Measurements from ENCODE around the gene NLK.
"Not testable (repeated sequence)": the region's sequence is repeated elsewhere in the genome, so short reads cannot be mapped to it uniquely, and the experiment has no call there.

The NLK gene

GRCh38 chr17:28230607-28231006 lies 188.1 kb downstream of the NLK start:
- DNase-seq (ENCODE audit: low spot score) = not testable (repeated sequence)

- not testable (repeated sequence) for DNase-seq (ENCODE audit: low spot score)
Observed at GRCh38 chr17:28231624-28232023, 189.1 kb downstream of the NLK start.

DNA sequence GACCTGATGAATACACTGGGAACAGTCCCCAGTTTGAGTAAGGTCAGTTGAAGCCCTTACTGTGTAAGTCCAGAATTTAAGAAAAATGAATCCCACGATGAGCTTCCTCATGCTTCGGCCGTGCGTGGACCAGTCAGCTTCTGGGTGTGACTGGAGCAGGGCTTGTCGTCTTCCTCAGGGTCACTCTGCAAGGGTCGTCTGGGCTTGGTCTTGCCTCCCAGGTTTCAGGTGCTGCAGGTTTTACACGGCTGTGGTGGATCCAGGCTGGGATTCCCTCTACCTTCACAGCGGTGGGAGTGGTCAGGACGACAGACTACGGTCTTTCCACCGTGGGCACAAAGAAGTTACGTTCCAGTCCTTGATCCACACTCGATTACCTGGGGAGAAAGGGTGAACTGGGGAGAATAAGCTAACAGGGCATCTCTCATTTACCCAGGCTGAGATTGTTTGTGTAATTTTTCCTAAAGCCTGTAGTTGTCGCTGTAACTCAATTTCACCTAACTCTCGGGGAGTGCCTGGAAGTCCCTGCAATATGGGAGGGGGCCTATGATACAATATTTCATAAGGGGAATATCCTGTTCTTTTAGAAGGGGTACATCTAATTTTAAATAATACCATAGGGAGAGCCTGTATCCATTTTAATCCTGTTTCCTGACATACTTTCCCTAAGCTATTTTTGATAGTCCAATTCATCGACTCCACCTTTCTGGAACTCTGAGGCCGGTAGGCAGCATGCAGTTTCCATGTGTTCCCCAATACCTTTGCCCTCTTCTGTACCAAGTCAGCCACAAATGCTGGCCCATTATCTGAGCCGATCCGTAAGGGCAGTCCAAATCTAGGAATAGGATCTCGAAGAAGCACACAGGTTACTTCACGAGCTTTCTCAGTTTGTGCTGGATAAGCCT lies 190.7 kb downstream of the NLK start:
- not testable (repeated sequence) for DNase-seq (ENCODE audit: low spot score)

- DNase-seq (ENCODE audit: low spot score) = not testable (repeated sequence)
Observed at GRCh38 chr17:28233872-28234856, 191.7 kb downstream of the NLK start.

- not testable (repeated sequence) for DNase-seq (ENCODE audit: low spot score)
Observed at GRCh38 chr17:28235066-28235700, 192.7 kb downstream of the NLK start.

DNA sequence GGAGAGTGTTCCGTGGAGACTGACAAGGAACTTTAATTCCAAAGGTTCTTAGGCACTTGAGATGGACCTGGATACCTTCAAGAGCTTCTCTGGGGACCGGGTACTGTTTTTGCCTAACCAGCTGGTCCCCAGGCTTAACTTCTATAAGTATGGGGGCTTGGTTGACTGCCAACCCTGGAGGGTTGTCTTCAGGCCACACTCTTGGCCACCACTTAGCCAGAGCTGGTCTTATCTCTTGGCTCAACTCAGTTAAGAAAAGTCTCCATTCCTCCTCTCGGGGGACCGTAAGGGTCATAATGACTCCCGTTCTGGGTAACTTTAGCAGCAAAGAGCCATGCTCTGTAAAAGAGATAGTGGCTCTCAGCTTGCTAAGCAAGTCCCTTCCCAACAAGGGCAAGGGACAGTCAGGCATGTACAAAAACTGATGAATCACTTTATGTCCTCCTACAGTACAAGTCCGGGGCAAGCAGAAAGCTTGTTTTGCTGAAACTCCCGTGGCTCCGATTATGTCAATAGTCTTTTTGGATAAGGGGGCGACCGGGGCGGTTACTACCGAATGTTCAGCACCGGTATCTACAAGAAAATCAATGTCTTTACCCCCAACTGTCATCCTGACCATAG lies 193.7 kb downstream of the NLK start:
- DNase-seq (ENCODE audit: low spot score) = not testable (repeated sequence)

DNA sequence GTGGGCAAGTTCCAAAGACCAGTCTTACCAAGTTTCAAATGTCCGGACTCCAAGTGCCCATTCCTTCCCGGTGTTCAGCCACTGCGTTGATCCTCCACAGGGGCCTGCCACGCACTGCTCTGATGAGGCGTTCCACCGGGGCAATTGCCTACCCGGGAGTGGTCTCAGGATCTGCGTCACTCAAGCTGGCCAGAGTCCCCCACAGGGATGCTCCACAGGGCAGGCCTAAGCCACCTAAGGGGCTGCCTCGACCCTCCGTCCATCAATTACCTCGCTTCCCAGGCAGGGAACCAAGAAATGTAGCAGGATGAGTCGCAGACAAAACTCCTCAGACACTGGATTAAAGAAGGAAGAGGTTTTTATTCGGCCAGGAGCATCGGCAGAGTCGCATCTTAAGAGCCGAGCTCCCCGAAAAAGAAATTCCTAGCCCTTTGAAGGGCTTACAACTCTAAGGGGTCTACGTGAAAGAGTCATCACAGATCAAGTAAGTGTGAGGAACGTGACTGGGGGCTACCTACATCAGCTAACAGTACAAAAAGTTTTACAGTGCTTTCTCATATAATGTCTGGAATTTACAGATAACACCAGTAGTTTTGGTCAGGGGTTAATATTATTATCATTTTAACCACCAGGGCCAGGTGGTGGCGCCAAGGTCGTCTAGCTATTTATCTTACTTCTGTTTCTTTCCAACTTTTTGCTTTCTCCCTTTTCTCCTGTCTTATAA lies 196.2 kb downstream of the NLK start:
- not testable (repeated sequence) for DNase-seq (ENCODE audit: low spot score)

DNA sequence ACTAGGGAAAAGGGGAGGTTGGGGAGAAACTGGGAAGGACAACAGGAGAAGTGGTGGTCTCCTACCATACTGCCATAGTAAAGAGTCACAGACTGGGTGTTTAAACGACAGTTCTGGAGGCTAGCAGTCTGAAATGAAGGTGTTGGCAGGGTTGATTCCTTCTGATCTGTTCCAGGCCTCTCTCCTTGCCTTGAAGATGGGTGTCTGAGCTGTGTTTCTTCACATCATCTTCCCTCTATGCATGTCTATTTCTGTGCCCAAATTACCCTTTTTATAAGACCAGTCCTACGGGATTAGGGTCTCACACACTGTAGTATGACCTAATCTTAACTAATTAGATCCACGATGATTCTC lies 196.8 kb downstream of the NLK start:
- no peak for DNase-seq (ENCODE audit: low spot score)

- no peak for DNase-seq (ENCODE audit: low spot score)
Observed at GRCh38 chr17:28240688-28241340, 198.3 kb downstream of the NLK start.

- DNase-seq (ENCODE audit: low spot score) = no peak
Observed at GRCh38 chr17:28242791-28243190, 200.3 kb downstream of the NLK start.

DNA sequence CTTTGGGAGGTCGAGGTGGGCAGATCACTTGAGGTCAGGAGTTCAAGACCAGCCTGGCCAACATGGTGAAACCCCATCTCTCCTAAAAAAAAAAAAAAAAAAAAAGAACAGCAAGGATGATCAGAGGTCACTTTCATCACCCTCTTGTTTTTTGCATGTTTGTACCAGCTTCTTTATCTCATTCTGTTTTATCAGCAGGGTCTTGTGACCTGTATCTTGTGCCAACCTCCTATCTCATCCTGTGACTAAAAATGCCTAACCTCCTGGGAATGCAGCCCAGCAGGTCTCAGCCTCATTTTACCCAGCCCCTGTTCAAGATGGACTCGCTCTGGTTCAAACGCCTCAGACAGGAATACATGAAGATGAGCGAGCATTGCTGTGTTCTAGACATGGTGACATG lies 200.8 kb downstream of the NLK start:
- DNase-seq (ENCODE audit: low spot score) = not testable (repeated sequence)

DNA sequence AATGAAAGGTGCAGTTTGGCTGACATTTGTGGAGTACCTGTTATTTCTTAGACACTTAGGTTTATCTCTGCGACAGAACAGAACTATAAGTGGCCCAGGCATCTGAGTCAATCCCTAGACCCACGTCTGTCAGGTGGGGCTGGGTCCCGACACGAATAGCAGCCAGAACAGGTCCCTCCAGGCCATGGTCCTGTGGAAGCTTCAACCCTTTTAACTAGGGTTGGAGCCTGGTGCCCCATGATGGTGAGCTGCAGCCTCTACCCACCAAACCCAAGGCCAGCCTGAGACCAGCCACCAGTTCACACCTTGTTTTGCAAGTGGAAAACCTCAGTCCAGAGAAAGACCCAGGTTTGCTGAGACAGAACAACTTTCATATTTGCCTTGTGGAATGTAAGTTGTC lies 202.0 kb downstream of the NLK start:
- DNase-seq (ENCODE audit: low spot score) = no peak
